Cardiac atrium fibroblast (primary cell): ENCODE data around the gene TFDP3. TPM values are rescaled to one million over a fixed set of nuclear protein-coding genes. Genes with fewer than 3 reads are reported as not detected.

Experiments used
- total RNA-seq: library from RNA; depleted of rRNA; stranded (reverse); fragments of >200 nt; gene quantifications from 2 replicates; pipeline ENCODE4 v1.2.3, GENCODE V29; 2015

Gene TFDP3
- total RNA-seq: not detected in 2 replicates

GRCh38 chrX:133218329-133218728 is at the start of gene TFDP3:
Gene TFDP3 (minus strand): TSS chrX:133218354. CDS start chrX:133218259, 95 bp downstream.

Other genes starting within 250 kb of the TFDP3 start
- not detected in 2 replicates for gene USP26, start 121.2 kb downstream of the TFDP3 start, total RNA-seq
- 3.2 and 4.1 TPM in 2 replicates for gene GPC4, start 197.1 kb upstream of the TFDP3 start, total RNA-seq